ENCODE results near the gene PXMP4. TPM values are rescaled to one million over a fixed set of nuclear protein-coding genes. Genes with fewer than 3 reads are reported as not detected.

PXMP4 gene
- total RNA-seq, 1 donor from 2014 or later, result 3.5 TPM

DNA sequence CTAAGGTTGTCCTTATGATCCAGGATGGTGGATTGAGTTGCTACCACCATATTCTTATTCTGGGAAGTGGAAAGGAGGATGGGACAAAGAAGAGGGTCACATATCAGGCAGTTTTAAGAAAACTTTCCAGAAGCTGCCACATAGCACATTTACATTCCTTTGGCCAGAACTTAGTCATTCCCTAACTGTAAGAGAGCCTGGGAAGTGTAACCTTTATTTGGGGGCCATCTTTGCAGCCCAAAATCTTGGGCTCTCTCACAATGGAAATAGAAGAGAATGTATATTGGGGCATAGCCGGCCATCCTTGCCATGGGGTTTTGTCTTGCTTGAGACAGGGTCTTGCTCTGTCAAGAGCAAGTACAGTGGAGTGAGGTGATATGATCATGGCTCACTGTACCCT is 20.1 kb upstream of the PXMP4 start:
- Histone ChIP-seq H2AFZ (replicated peaks) (no peak overlapping the region), H3K4me3 (no peak overlapping the region), H3F3A (ENCODE audit: low read depth) (no peaks in the 10 kb centered on the region), H3K79me2 (ENCODE audit: low read depth) (no peaks in the 10 kb centered on the region), H3K27me3 (no peaks in the 10 kb centered on the region), H3K4me2 (no peak overlapping the region), H3K9ac (no peak overlapping the region), H3K36me3 (no peaks in the 10 kb centered on the region), H4K20me1 (ENCODE audit: low read depth) (no peaks in the 10 kb centered on the region), H3K27ac (no peak overlapping the region), H3K4me1 (no peaks in the 10 kb centered on the region), H3K9me3 (ENCODE audit: low read depth) (peaks cover 7% of the 10 kb centered on the region)
- no peak overlapping the region for H3K27ac Mint-ChIP-seq
- H3K4me3 Mint-ChIP-seq, result no peak overlapping the region
- TF ChIP-seq EZH2 (IDR thresholded peaks at IDR 0.05) (no peak), EZH2phosphoT487 (IDR thresholded peaks at IDR 0.05) (no peak)
- TF ChIP-seq, protein P1, sequence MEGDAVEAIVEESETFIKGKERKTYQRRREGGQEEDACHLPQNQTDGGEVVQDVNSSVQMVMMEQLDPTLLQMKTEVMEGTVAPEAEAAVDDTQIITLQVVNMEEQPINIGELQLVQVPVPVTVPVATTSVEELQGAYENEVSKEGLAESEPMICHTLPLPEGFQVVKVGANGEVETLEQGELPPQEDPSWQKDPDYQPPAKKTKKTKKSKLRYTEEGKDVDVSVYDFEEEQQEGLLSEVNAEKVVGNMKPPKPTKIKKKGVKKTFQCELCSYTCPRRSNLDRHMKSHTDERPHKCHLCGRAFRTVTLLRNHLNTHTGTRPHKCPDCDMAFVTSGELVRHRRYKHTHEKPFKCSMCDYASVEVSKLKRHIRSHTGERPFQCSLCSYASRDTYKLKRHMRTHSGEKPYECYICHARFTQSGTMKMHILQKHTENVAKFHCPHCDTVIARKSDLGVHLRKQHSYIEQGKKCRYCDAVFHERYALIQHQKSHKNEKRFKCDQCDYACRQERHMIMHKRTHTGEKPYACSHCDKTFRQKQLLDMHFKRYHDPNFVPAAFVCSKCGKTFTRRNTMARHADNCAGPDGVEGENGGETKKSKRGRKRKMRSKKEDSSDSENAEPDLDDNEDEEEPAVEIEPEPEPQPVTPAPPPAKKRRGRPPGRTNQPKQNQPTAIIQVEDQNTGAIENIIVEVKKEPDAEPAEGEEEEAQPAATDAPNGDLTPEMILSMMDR (IDR thresholded peaks at IDR 0.05), result no peak
- DNase-seq (ENCODE audit: low spot score), result no peak
- H3K4me1 Mint-ChIP-seq, result no peaks in the 10 kb centered on the region
- peaks cover 6% of the 10 kb centered on the region for H3K27me3 Mint-ChIP-seq (ENCODE audit: insufficient read depth, low read depth)
- peaks cover 13% of the 10 kb centered on the region for H3K36me3 Mint-ChIP-seq
- H3K9me3 Mint-ChIP-seq, result peaks cover 22% of the 10 kb centered on the region

DNA sequence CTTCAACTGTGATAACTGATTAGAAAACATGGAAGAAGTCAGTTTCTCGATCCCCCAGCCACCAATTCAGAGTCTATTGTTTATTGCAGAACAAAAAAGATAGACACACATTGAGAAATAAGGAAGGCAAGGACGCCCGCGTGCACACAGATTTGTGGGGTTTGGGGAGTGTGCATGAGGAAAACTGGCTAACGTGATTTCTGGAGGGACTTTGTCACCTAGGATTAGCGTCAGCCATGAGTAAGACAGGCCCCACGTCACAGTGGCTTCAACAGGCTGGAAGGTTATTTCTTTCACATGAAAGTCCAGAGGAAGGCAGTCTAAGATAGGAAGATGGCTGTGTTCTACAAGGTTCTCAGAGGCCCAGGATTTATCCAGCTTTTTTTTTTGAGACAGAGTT is 19.4 kb upstream of the PXMP4 start:
- no peaks in the 10 kb centered on the region for H3K4me1 ChIP-seq
- H3K27ac ChIP-seq, result no peak overlapping the region
- Mint-ChIP-seq H3K9me3 (peaks cover 22% of the 10 kb centered on the region), H3K27ac (peak overlapping the region; percentile 86), H3K4me1 (no peaks in the 10 kb centered on the region), H3K36me3 (peaks cover 13% of the 10 kb centered on the region), H3K4me3 (peak overlapping the region; percentile 39), H3K27me3 (ENCODE audit: insufficient read depth, low read depth) (peaks cover 6% of the 10 kb centered on the region)
- H3K4me3 ChIP-seq, result no peak overlapping the region
- DNase-seq (ENCODE audit: low spot score), result no peak
- H2AFZ ChIP-seq (replicated peaks), result no peak overlapping the region
- H3K36me3 ChIP-seq, result no peaks in the 10 kb centered on the region
- H3F3A ChIP-seq (ENCODE audit: low read depth), result no peaks in the 10 kb centered on the region
- H3K9ac ChIP-seq, result no peak overlapping the region
- H4K20me1 ChIP-seq (ENCODE audit: low read depth), result no peaks in the 10 kb centered on the region
- TF ChIP-seq EZH2phosphoT487 (IDR thresholded peaks at IDR 0.05) (no peak), EZH2 (IDR thresholded peaks at IDR 0.05) (no peak)
- TF ChIP-seq, protein P1 (IDR thresholded peaks at IDR 0.05), result no peak
- H3K9me3 ChIP-seq (ENCODE audit: low read depth), result peaks cover 7% of the 10 kb centered on the region
- no peaks in the 10 kb centered on the region for H3K79me2 ChIP-seq (ENCODE audit: low read depth)
- no peaks in the 10 kb centered on the region for H3K27me3 ChIP-seq
- no peak overlapping the region for H3K4me2 ChIP-seq

DNA sequence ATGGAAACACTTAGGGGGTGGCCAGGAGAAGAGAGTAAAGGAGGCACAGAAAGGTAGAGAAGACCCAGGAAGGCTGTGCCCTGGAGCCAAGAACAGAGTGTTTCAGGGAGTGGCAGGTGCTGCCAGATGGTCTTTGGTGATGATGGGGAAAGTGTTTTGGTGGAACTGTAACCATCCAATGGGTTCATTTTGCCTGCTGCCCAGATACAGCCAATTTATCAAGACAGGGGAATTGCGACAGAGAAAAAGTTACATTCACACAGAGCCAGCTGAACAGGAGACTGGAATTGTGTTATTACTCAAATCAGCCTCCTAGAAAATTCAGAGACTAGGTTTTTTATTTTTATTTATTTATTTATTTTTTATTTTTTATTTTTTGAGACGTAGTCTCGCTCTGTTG is 16.9 kb upstream of the PXMP4 start:
- peak overlapping the region; percentile 64 for H3K4me3 Mint-ChIP-seq
- H3K4me3 ChIP-seq, result no peak overlapping the region
- H3K9me3 Mint-ChIP-seq, result peaks cover 22% of the 10 kb centered on the region
- no peak for TF ChIP-seq EZH2 (IDR thresholded peaks at IDR 0.05)
- no peaks in the 10 kb centered on the region for H3K27me3 ChIP-seq
- no peak overlapping the region for H3K9ac ChIP-seq
- H3K4me1 Mint-ChIP-seq, result peaks cover 16% of the 10 kb centered on the region
- peaks cover 13% of the 10 kb centered on the region for H3K36me3 Mint-ChIP-seq
- no peak overlapping the region for H3K27ac Mint-ChIP-seq
- no peaks in the 10 kb centered on the region for H3K36me3 ChIP-seq
- H3K27me3 Mint-ChIP-seq (ENCODE audit: insufficient read depth, low read depth), result peaks cover 14% of the 10 kb centered on the region
- H2AFZ ChIP-seq (replicated peaks), result no peak overlapping the region
- H4K20me1 ChIP-seq (ENCODE audit: low read depth), result no peaks in the 10 kb centered on the region
- no peak overlapping the region for H3K27ac ChIP-seq
- no peaks in the 10 kb centered on the region for H3K79me2 ChIP-seq (ENCODE audit: low read depth)
- DNase-seq (ENCODE audit: low spot score), result no peak
- peaks cover 7% of the 10 kb centered on the region for H3K9me3 ChIP-seq (ENCODE audit: low read depth)
- H3K4me2 ChIP-seq, result no peak overlapping the region
- H3K4me1 ChIP-seq, result peaks cover 10% of the 10 kb centered on the region
- peaks cover 20% of the 10 kb centered on the region for H3F3A ChIP-seq (ENCODE audit: low read depth)

DNA sequence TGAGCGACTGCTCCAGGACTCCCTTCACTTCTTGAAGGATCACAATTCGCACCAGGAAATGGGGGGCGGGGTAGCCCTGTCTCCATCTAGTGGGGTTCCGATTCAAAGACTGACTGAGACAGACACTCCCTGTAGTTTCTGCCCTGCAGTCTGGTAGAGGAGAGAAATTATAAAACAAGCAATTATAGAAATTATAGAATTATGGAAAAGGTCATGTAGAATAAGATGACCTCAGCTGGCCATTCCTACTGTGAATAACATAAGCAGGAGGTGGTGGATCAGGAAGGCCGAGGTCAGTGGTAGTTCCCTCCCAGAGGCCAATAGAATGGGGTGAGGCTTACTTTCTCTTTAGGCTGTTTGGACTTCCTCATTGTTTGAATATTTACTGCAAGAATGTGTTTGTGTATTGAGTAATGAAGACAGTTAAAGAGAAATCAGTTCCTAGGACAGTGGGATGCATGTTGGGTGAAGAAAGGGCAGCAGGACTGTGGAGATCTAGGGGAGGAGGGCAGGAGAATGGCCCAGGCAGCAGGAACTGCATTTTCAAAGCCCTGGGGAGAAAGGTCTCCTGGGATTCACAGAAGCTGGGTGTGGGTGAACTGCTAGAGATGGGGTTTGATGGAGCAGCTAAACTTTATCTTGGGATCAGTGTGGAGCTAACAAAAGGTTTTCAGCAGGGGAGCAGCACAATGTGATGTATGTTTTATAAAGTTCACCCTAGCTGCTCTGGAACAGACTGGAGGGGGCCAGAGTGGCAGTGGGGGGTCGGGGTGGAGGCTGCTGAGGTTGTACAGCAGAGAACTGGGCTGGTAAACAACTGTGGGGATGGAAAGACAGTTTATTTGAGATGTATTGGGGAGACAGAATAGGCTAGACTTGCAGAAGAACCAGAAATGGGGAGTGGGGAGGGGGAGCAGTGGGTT is 13.8 kb upstream of the PXMP4 start:
- no peak overlapping the region for H3K4me3 Mint-ChIP-seq
- H3K27me3 Mint-ChIP-seq (ENCODE audit: insufficient read depth, low read depth), result peaks cover 12% of the 10 kb centered on the region
- H3K27ac Mint-ChIP-seq, result peak overlapping the region; percentile 1
- Histone ChIP-seq H3F3A (ENCODE audit: low read depth) (peaks cover 30% of the 10 kb centered on the region), H3K36me3 (no peaks in the 10 kb centered on the region), H3K79me2 (ENCODE audit: low read depth) (no peaks in the 10 kb centered on the region), H3K27me3 (no peaks in the 10 kb centered on the region), H3K9ac (no peak overlapping the region), H3K4me1 (peaks cover 10% of the 10 kb centered on the region), H2AFZ (replicated peaks) (no peak overlapping the region), H3K9me3 (ENCODE audit: low read depth) (peaks cover 7% of the 10 kb centered on the region), H3K27ac (no peak overlapping the region), H3K4me3 (no peak overlapping the region), H3K4me2 (no peak overlapping the region), H4K20me1 (ENCODE audit: low read depth) (no peaks in the 10 kb centered on the region)
- DNase-seq (ENCODE audit: low spot score), result no peak
- H3K4me1 Mint-ChIP-seq, result peaks cover 19% of the 10 kb centered on the region
- H3K36me3 Mint-ChIP-seq, result peaks cover 11% of the 10 kb centered on the region
- H3K9me3 Mint-ChIP-seq, result peaks cover 20% of the 10 kb centered on the region
- TF ChIP-seq, protein P1 (IDR thresholded peaks at IDR 0.05), result no peak
- TF ChIP-seq EZH2 (IDR thresholded peaks at IDR 0.05), result no peak
- TF ChIP-seq EZH2phosphoT487 (IDR thresholded peaks at IDR 0.05), result no peak

Measured in neural progenitor cell (in vitro differentiated cells).